ENCODE data around the gene ST3GAL3.

Gene ST3GAL3

DNA sequence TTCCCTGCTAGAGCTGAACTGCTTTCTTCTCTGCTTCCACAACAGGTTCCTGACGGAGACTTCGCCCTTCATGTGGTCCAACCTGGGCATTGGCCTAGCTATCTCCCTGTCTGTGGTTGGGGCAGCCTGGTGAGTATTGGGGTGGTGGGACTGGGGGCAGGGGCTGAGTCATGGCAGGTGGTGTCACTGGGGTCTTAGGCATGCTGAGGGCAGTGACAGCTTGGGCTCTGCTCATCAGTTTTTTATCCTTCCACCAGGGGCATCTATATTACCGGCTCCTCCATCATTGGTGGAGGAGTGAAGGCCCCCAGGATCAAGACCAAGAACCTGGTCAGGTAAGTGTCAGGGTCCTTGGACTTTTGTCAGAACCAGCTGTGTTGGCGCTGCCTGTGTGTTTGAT lies 268.7 kb downstream of the ST3GAL3 start:
- Histone ChIP-seq H3K4me1 (ENCODE audit: control insufficient read depth, insufficient read depth, low read length) (peaks cover 3% of the 10 kb centered on the region; the same call in 1 of the 2 replicates), H3K4me3 (ENCODE audit: low read depth, low read length) (peak overlapping the region; percentile 88), H3K36me3 (ENCODE audit: control insufficient read depth in 2 of 2, insufficient read depth in 1 of 2, low read length in 2 of 2) (peaks cover 7 to 62% of the 10 kb centered on the region in 2 experiments; a peak in 2 of 3 replicates), H3K27ac (ENCODE audit: extremely low read depth, low read depth, low read length) (no peak overlapping the region), H3K9me3 (ENCODE audit: control insufficient read depth, insufficient read depth, low read depth, low read length) (no peaks in the 10 kb centered on the region)
- ChIA-PET CTCF (interaction anchor here (0.5 to 1.1 kb wide), 2 partner anchors 71 to 894 kb away, joined by 3 to 6 read pairs; no protein-coding TSS in a partner anchor), POLR2A (interaction anchor here (0.5 to 3.6 kb wide), 6 partner anchors 10 to 317 kb away, joined by 3 to 15 read pairs (median 6); partner anchors contain the start of genes CCDC24 and IPO13)
- TF ChIP-seq SCRT2 (tag by site-specific recombination; IDR thresholded peaks at IDR 0.05) = peak; percentile 45; the same call in 1 of the 2 replicates
- no peak for TF ChIP-seq ZNF423 (tag by site-specific recombination; IDR thresholded peaks at IDR 0.05)

DNA sequence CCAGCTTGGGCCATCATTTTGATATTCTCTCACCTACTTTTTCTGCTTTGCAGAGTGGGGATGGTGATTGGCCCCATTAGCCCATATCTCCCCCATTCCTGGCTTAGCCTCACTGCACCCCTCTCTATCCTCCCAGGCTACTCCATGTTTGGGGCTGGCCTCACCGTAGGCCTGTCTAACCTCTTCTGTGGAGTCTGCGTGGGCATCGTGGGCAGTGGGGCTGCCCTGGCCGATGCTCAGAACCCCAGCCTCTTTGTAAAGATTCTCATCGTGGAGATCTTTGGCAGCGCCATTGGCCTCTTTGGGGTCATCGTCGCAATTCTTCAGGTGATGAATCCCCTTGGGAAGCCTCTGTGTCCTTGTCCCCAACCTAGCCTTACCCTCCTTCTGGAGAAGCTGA lies 269.6 kb downstream of the ST3GAL3 start:
- H3K9me3 ChIP-seq (ENCODE audit: control insufficient read depth, insufficient read depth, low read depth, low read length) = no peaks in the 10 kb centered on the region
- TF ChIP-seq SCRT1 (tag by site-specific recombination; IDR thresholded peaks at IDR 0.05; ENCODE audit: borderline replicate concordance) = no peak
- TF ChIP-seq KLF8 (tag by site-specific recombination; IDR thresholded peaks at IDR 0.05) = no peak
- no peak for TF ChIP-seq SP3 (tag by site-specific recombination; IDR thresholded peaks at IDR 0.05)
- no peak for TF ChIP-seq ZNF302 (tag by site-specific recombination; IDR thresholded peaks at IDR 0.05; ENCODE audit: low read depth)
- no peak for TF ChIP-seq SCRT2 (tag by site-specific recombination; IDR thresholded peaks at IDR 0.05)
- TF ChIP-seq ZNF433 (tag by site-specific recombination; IDR thresholded peaks at IDR 0.05; ENCODE audit: low read depth) = no peak
- TF ChIP-seq ZBTB20 (tag by site-specific recombination; IDR thresholded peaks at IDR 0.05) = no peak
- TF ChIP-seq, protein P1, sequence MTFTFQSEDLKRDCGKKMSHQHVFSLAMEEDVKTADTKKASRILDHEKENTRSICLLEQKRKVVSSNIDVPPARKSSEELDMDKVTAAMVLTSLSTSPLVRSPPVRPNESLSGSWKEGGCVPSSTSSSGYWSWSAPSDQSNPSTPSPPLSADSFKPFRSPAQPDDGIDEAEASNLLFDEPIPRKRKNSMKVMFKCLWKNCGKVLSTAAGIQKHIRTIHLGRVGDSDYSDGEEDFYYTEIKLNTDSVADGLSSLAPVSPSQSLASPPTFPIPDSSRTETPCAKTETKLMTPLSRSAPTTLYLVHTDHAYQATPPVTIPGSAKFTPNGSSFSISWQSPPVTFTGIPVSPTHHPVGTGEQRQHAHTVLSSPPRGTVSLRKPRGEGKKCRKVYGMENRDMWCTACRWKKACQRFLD (tag by site-specific recombination; IDR thresholded peaks at IDR 0.05) = no peak
- TF ChIP-seq ZFP69B (tag by site-specific recombination; IDR thresholded peaks at IDR 0.05) = no peak
- TF ChIP-seq ZNF768 (tag by site-specific recombination; IDR thresholded peaks at IDR 0.05) = no peak
- TF ChIP-seq, protein P2, sequence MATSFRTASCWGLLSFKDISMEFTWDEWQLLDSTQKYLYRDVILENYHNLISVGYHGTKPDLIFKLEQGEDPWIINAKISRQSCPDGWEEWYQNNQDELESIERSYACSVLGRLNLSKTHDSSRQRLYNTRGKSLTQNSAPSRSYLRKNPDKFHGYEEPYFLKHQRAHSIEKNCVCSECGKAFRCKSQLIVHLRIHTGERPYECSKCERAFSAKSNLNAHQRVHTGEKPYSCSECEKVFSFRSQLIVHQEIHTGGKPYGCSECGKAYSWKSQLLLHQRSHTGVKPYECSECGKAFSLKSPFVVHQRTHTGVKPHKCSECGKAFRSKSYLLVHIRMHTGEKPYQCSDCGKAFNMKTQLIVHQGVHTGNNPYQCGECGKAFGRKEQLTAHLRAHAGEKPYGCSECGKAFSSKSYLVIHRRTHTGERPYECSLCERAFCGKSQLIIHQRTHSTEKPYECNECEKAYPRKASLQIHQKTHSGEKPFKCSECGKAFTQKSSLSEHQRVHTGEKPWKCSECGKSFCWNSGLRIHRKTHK (tag by site-specific recombination; IDR thresholded peaks at IDR 0.05) = no peak
- TF ChIP-seq ZSCAN16 (tag by site-specific recombination; IDR thresholded peaks at IDR 0.05) = no peak
- TF ChIP-seq ZNF221 (tag by site-specific recombination; IDR thresholded peaks at IDR 0.05; ENCODE audit: borderline replicate concordance) = no peak
- TF ChIP-seq ZNF404 (tag by site-specific recombination; IDR thresholded peaks at IDR 0.05) = no peak
- peaks cover 3% of the 10 kb centered on the region; the same call in 1 of the 2 replicates for H3K4me1 ChIP-seq (ENCODE audit: control insufficient read depth, insufficient read depth, low read length)
- ChIA-PET CTCF (no interaction called here), POLR2A (interaction anchor here (1.1 to 3.6 kb wide), 2 partner anchors 15 to 54 kb away, joined by 3 to 15 read pairs; partner anchors contain the start of genes CCDC24 and SLC6A9)
- peaks cover 7 to 62% of the 10 kb centered on the region in 2 experiments; a peak in 2 of 3 replicates for H3K36me3 ChIP-seq (ENCODE audit: control insufficient read depth in 2 of 2, insufficient read depth in 1 of 2, low read length in 2 of 2)
- no peak overlapping the region for H3K27ac ChIP-seq (ENCODE audit: extremely low read depth, low read depth, low read length)
- no peak overlapping the region for H3K4me3 ChIP-seq (ENCODE audit: low read depth, low read length)

DNA sequence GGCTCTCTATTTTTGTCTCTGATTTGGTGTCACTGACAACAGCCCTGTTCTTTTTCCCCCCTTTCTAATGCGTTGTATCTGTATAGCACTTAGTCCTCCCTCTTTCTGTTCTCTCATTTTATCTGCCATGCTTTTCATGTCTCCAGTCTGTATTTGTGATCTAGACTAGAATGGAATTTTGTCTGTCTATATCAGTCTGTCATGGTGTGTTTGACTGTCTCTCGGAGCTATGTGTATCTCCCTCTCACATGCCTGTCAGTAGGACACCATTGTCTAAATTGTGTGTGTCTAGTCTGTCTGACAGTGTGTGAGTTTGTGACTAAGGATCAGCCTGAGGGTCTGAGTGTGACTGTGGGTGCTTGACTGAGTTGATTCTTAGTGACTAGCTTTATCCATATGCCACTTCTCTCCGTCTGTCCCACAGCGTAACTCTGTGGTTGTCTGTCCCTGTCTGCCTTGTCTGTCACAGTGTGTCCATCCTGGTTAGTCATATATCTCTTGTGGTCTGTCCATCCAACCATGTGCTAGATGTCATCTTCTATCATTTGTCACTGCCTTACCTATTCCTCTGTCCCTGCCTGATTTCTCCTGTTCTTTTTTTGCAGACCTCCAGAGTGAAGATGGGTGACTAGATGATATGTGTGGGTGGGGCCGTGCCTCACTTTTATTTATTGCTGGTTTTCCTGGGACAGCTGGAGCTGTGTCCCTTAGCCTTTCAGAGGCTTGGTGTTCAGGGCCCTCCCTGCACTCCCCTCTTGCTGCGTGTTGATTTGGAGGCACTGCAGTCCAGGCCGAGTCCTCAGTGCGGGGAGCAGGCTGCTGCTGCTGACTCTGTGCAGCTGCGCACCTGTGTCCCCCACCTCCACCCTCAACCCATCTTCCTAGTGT lies 270.3 kb downstream of the ST3GAL3 start:
- H3K4me3 ChIP-seq (ENCODE audit: low read depth, low read length) = no peak overlapping the region
- H3K36me3 ChIP-seq (ENCODE audit: control insufficient read depth in 2 of 2, insufficient read depth in 1 of 2, low read length in 2 of 2) = peaks cover 7 to 60% of the 10 kb centered on the region in 2 experiments; a peak in 2 of 3 replicates
- peaks cover 3% of the 10 kb centered on the region; the same call in 1 of the 2 replicates for H3K4me1 ChIP-seq (ENCODE audit: control insufficient read depth, insufficient read depth, low read length)
- CTCF ChIA-PET = interaction anchor here (0.6 kb wide), 1 partner anchor 1024 kb away, joined by 3 read pairs; no protein-coding TSS in a partner anchor
- no peaks in the 10 kb centered on the region for H3K9me3 ChIP-seq (ENCODE audit: control insufficient read depth, insufficient read depth, low read depth, low read length)
- POLR2A ChIA-PET = interaction anchor here (0.6 to 3.6 kb wide), 6 partner anchors 8 to 54 kb away, joined by 3 to 15 read pairs (median 4); partner anchors contain the start of genes CCDC24, DPH2, IPO13 and SLC6A9
- H3K27ac ChIP-seq (ENCODE audit: extremely low read depth, low read depth, low read length) = peak overlapping the region; percentile 11; the same call in 1 of the 2 replicates
- TF ChIP-seq ZBTB17 (tag by site-specific recombination; IDR thresholded peaks at IDR 0.05) (peak; percentile 54; the same call in 1 of the 2 replicates), YY1 (tag by site-specific recombination; IDR thresholded peaks at IDR 0.05) (no peak), ZBTB21 (tag by site-specific recombination; IDR thresholded peaks at IDR 0.05) (no peak), ZFHX2 (tag by site-specific recombination; conservative IDR thresholded peaks at IDR 0.05) (0 out of 2 replicates have a peak, but pooled peaks have one; percentile 5), ZNF366 (tag by site-specific recombination; conservative IDR thresholded peaks at IDR 0.05) (peak; percentile 58; the same call in 1 of the 2 replicates)
- TF ChIP-seq, protein P3, sequence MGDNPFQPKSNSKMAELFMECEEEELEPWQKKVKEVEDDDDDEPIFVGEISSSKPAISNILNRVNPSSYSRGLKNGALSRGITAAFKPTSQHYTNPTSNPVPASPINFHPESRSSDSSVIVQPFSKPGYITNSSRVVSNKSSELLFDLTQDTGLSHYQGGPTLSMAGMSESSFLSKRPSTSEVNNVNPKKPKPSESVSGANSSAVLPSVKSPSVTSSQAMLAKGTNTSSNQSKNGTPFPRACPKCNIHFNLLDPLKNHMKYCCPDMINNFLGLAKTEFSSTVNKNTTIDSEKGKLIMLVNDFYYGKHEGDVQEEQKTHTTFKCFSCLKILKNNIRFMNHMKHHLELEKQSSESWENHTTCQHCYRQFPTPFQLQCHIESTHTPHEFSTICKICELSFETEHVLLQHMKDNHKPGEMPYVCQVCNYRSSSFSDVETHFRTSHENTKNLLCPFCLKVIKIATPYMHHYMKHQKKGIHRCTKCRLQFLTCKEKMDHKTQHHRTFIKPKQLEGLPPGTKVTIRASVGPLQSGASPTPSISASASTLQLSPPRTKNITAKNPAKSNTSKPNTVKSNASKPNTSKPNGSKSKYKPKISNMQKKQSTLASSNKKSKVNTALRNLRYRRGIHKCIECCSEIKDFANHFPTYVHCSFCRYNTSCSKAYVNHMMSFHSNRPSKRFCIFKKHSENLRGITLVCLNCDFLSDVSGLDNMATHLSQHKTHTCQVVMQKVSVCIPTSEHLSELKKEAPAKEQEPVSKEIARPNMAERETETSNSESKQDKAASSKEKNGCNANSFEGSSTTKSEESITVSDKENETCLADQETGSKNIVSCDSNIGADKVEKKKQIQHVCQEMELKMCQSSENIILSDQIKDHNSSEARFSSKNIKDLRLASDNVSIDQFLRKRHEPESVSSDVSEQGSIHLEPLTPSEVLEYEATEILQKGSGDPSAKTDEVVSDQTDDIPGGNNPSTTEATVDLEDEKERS (tag by site-specific recombination; IDR thresholded peaks at IDR 0.05) = no peak
